ENCODE measurements around the gene SSH2.

GRCh38 chr17:29699283-29699682 is 230.7 kb downstream of the SSH2 start:
- no peak for TF ChIP-seq CTCF (conservative IDR thresholded peaks at IDR 0.05)
- no peak for TF ChIP-seq EZH2 (IDR thresholded peaks at IDR 0.05; ENCODE audit: low read depth)
